Measurements from ENCODE around the gene TSNAXIP1. TPM values are rescaled to one million over a fixed set of nuclear protein-coding genes. Genes with fewer than 3 reads are reported as not detected.

The TSNAXIP1 gene
- total and polyA plus RNA-seq, 10 of the 15 experiments (the other 5 are each of a cell fraction or from before 2014, with no cell fraction given): 0.09 to 0.63 (median 0.37) TPM; not detected in 1

GRCh38 chr16:67814567-67814966 is 7.9 kb downstream of the TSNAXIP1 start:
- RAD21 ChIA-PET (ENCODE audit: unreplicated experiment): interaction anchor here (1.1 to 2.6 kb wide), 5 partner anchors 54 to 416 kb away, joined by 3 to 19 read pairs (median 4); partner anchors contain the start of gene GFOD2
- CTCF ChIA-PET: interaction anchor here (0.5 to 4.0 kb wide), 11 partner anchors 7 to 315 kb away, joined by 3 to 53 read pairs (median 25); partner anchors contain the start of genes NRN1L, RANBP10 and TSNAXIP1
- no peak for DNase-seq (ENCODE audit: low read depth, low spot score)
- H3K4me2 ChIP-seq (ENCODE audit: control insufficient read depth, insufficient read depth): no peak overlapping the region
- POLR2A ChIA-PET: interaction anchor here (0.7 to 1.4 kb wide), 4 partner anchors 23 to 113 kb away, joined by 3 to 4 read pairs (median 3); no protein-coding TSS in a partner anchor
- no peak overlapping the region for H3K9ac ChIP-seq (ENCODE audit: control insufficient read depth, insufficient read depth, low read length)
- in situ Hi-C loops (cut with MboI): no loop called here
- SMC1A ChIA-PET (ENCODE audit: uncharacterized antibody, unreplicated experiment): interaction anchor here (0.8 to 3.0 kb wide), 3 partner anchors 8 to 226 kb away, joined by 3 to 13 read pairs (median 12); partner anchors contain the start of genes RANBP10 and TSNAXIP1
- no peaks in the 10 kb centered on the region for H3K36me3 ChIP-seq (ENCODE audit: control insufficient read depth in 2 of 2, insufficient read depth in 2 of 2, low read length in 1 of 2)
- WGBS (ENCODE audit: insufficient coverage, insufficient replicate concordance, low lambda C conversion rate, missing lambda C conversion rate): 70% methylated on average over 8 of the region's 8 CpGs
- H3K4me3 ChIP-seq: no peak overlapping the region
- no peaks in the 10 kb centered on the region for H3K27me3 ChIP-seq (replicated peaks in 1 of 2; ENCODE audit: control insufficient read depth in 2 of 2, insufficient read depth in 2 of 2, low read length in 1 of 2)
- no peak for ATAC-seq
- no peaks in the 10 kb centered on the region for H3K4me1 ChIP-seq (ENCODE audit: control insufficient read depth, insufficient read depth, low read length)
- no TSS peak for BruUV-seq (replicated peaks)
- H4K20me1 ChIP-seq (ENCODE audit: control insufficient read depth, insufficient read depth): no peaks in the 10 kb centered on the region
- H3K9me3 ChIP-seq (replicated peaks; ENCODE audit: control insufficient read depth, insufficient read depth, low read length): no peaks in the 10 kb centered on the region
- intact Hi-C loops (cut with micrococcal nuclease; ENCODE audit: unreplicated experiment): no loop called here
- no peaks in the 10 kb centered on the region for H3K79me2 ChIP-seq (ENCODE audit: control insufficient read depth, insufficient read depth, low read length)
- H2AFZ ChIP-seq (ENCODE audit: control insufficient read depth, low read depth, low read length): no peak overlapping the region
- no peak overlapping the region for H3K27ac ChIP-seq (ENCODE audit: control insufficient read depth, insufficient read depth)
- FAIRE-seq: no peak
- TF ChIP-seq ZNF384 (IDR thresholded peaks at IDR 0.05; ENCODE audit: borderline replicate concordance, low read depth, low read length) (no peak), CEBPZ (IDR thresholded peaks at IDR 0.05; ENCODE audit: low read depth, low read length) (no peak), MEF2A (IDR thresholded peaks at IDR 0.05; ENCODE audit: insufficient read depth, low read depth, low read length) (no peak), NR2F1 (conservative IDR thresholded peaks at IDR 0.05) (no peak), SKIL (IDR thresholded peaks at IDR 0.05; ENCODE audit: low read depth, poor library complexity, severe bottlenecking) (no peak), CBX5 (IDR thresholded peaks at IDR 0.05; ENCODE audit: low read depth) (no peak), MLLT1 (IDR thresholded peaks at IDR 0.05) (no peak), USF1 (IDR thresholded peaks at IDR 0.05; ENCODE audit: borderline replicate concordance, extremely low read length, insufficient read depth, low read depth, low read length) (no peak), TAF1 (IDR thresholded peaks at IDR 0.05; ENCODE audit: borderline replicate concordance, low read depth, low read length) (no peak), TCF7 (IDR thresholded peaks at IDR 0.05; ENCODE audit: borderline replicate concordance) (no peak), KAT2A (conservative IDR thresholded peaks at IDR 0.05; ENCODE audit: control insufficient read depth, low read depth, low read length) (no peak)
